A549 treated with Hydrocortisone at 1 μM for 4 hours (cell line): ENCODE data around the gene ZBTB6. TPM values are rescaled to one million over a fixed set of nuclear protein-coding genes. Genes with fewer than 3 reads are reported as not detected.

ENCODE experiments used
- total RNA-seq: library from RNA; stranded (reverse); fragments of 200-300 nt; extraction: Qiagen RNA extraction; gene quantifications from 5 replicates; pipeline ENCODE4 v1.2.3, GENCODE V29; 2022

The ZBTB6 gene
- total RNA-seq, result 4.7 to 6.2 TPM (median 5.3 TPM) in 5 replicates

GRCh38 chr9:122912964-122913673 is at the start of gene ZBTB6:
ZBTB6 (minus strand) TSS chr9:122913323; CDS start chr9:122912072, 1,251 bp downstream.

DNA sequence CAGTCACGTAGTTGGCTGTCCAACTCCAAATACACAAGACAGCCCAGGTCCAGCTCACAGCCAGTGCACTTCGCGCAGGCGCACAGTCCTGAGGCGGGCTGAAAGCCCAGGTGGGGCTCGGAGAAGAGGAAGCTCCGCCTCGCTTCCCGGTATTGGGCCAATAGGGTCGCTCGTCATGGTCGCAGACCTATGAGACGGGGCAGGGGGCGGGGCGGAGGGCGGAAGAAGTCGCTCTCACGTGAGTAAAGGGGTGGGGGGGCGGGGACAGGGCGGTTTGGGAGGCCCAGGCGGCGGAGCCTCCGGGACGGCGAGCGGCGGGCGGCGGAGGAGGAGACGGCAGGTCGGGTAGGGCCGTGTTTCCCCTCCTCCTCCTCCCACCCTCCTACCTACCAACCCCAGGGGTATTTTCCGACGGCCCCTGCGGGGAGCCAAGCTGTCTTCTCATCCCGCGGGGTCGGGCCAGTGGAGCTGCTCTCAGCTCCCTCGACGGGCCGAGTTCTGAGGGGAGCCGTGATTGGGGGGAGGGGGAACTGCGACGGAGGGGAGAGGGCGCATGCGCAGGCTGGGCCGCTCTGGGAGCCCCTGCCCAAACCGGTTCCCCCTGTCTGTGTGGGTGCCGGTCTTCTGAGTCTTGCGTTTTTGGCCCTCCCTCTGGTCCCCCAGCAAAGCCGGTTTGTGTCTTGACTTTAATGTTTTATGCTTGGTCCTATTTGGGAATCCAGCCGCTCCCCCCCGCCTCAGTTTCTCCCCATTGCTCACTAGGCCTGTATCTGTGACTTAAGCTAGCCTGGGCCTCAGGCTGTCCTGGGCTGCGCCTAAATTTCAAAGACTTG is 27.8 kb upstream of the ZBTB6 start, which contains the start of gene RABGAP1:
Gene RABGAP1, plus strand, starts transcription at position 272 of the 833 bp plus-strand sequence. CDS start 16,040 bp downstream, outside the sequence.

DNA sequence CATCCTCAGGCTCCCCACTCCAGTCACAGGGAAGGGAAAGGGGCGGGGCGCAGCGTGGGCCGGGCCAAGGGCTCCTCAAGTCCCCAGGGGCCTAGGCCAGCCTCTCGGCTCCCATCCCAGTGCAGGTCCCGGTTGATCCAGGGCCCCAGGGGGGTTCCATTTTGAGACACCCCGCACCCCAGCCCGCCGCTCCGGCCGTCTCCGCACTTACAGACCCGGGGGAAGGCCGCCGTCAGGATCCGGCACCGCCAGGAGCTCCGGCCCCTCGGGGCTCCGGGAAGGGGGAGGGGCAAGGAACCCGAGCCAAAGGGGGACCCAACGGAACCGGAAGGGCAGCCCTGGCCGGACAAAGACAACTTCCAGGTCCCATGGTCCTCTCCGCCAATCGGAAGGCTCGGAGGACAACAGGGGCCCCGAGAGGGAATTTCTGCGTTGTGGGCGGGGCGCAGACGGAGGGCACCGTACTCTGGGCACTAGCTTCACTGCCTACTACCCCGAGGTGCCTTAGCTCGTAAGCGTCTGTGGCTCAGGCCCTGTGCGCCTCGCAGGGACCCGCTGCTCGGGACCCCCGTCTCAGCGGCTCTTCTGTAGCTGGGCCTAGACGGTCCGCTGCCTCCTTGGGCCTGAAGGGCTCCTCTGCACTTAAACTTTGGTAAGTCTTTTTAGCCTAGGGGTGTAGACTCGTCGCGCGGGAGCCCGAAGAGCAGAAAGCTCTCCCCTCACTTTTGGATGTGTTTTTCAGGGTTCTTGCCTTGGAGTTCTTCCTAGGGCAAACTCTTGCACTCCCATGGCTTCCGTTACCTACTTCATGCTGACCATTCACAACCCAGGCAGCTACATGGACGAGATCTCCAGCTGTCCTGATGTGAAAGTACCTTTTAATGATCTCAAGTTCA is 18.4 kb upstream of the ZBTB6 start, which contains the start of gene ZBTB26:
Gene ZBTB26, minus strand, starts transcription at position 287 of the 896 bp plus-strand sequence. CDS start 11,578 bp downstream, outside the sequence.

DNA sequence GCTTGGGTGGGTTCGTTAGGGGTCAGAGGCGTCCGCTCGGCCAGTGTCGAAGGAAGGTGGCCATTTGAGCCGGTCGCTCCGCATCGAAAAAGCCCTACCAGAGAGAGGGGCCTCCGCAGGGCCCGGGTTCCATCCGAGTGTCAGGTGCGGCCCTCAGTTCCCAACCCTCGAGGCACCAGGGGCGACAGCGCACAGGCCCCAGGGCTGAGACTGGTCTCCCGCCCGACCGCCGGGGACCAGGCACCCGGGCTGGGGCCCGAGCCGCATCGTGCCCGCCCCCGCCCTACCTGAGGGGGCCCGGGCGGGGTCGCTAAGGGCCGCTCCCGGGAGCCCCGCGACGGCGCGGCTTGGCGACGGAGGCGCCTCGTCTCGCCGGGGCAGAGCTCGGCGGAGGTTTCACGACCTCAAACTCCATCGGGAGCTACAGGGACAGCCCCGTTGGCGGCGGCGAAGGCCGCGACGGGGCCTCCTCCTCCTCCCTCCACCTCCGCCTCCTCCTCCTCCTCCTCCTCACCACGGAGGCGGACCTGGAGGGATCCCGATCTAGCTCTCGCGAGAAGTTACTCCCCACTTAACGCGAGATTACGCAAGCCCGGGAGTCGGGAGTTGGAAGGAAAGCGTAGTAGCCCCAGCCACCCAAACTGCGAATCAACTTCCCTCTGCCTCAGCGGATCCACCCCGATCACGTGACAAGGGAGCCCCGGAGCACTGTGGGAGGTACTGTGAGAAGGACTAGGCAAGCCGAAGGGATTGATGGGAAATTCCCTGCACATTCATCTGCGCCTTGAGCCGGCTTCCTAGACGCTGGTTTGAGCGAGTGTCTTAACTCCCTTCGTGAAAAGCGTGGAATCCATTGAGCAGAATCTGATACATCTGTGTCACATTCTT is 8.1 kb downstream of the ZBTB6 start, which contains the start of gene RC3H2:
Gene RC3H2, minus strand, starts transcription at position 537 of the 888 bp plus-strand sequence. CDS start 7,850 bp downstream, outside the sequence.

Other genes starting within 250 kb of the ZBTB6 start
- gene OR1L3, start 238.2 kb downstream of the ZBTB6 start, total RNA-seq, result not detected in 5 replicates
- gene OR1L4, start 189.3 kb downstream of the ZBTB6 start, total RNA-seq, result not detected in 5 replicates
- gene OR1L6, start 171.0 kb downstream of the ZBTB6 start, total RNA-seq, result not detected in 5 replicates
- gene OR5C1, start 124.4 kb downstream of the ZBTB6 start, total RNA-seq, result not detected in 5 replicates
- not detected in 5 replicates for gene OR1K1, start 113.2 kb downstream of the ZBTB6 start, total RNA-seq
- gene PDCL, start 84.7 kb downstream of the ZBTB6 start, total RNA-seq, result 14.3 to 18.9 TPM (median 16.5 TPM) in 5 replicates
- 15.6 to 22.7 TPM (median 21.2 TPM) in 5 replicates for gene RC3H2, start 8.0 kb downstream of the ZBTB6 start, total RNA-seq
- 1.2 to 2.3 TPM (median 2.0 TPM) in 5 replicates for gene ZBTB26, start 18.2 kb upstream of the ZBTB6 start, total RNA-seq
- gene RABGAP1, start 27.7 kb upstream of the ZBTB6 start, total RNA-seq, result 11.8 to 19.0 TPM (median 14.2 TPM) in 5 replicates
- not detected in 5 replicates for gene GPR21, start 120.3 kb upstream of the ZBTB6 start, total RNA-seq